IPS DF 4.7 (cell line): ENCODE data around the gene KIAA0825.

Experiments used
- DNase-seq: peaks from one replicate; pipeline ENCODE4 v3.0.0-alpha.2; 2013; ENCODE audit warnings: low spot score; ENCODE audit errors: extremely low read depth

Gene KIAA0825

GRCh38 chr5:94618493-94619328, at the start of gene KIAA0825, which contains the start of gene SLF1:
TSS of gene KIAA0825 (minus strand) at chr5:94618604. CDS start at chr5:94537126, 81,478 bp downstream.
TSS of gene SLF1 (plus strand) at chr5:94618669. CDS start at chr5:94628811, 10,142 bp downstream.
- DNase-seq: peak; percentile 69

GRCh38 chr5:94667937-94668336, 49.5 kb upstream of the KIAA0825 start:
- DNase-seq: no peak

GRCh38 chr5:94661086-94661485, 42.7 kb upstream of the KIAA0825 start:
- DNase-seq: no peak

GRCh38 chr5:94660506-94660905, 42.1 kb upstream of the KIAA0825 start:
- DNase-seq: no peak

GRCh38 chr5:94658272-94658671, 39.9 kb upstream of the KIAA0825 start:
- DNase-seq: no peak

- DNase-seq: no peak
These were observed 31.5 kb upstream of the KIAA0825 start for GRCh38 chr5:94649874-94650273.

- DNase-seq: no peak
These were observed 28.4 kb upstream of the KIAA0825 start for GRCh38 chr5:94646758-94647157.

GRCh38 chr5:94645053-94645452, 26.6 kb upstream of the KIAA0825 start:
- no peak for DNase-seq

- DNase-seq: no peak
These were observed 21.8 kb upstream of the KIAA0825 start for GRCh38 chr5:94640176-94640575.

GRCh38 chr5:94632024-94632423, 13.6 kb upstream of the KIAA0825 start:
- DNase-seq: no peak

- no peak for DNase-seq
These were observed 8.8 kb upstream of the KIAA0825 start for GRCh38 chr5:94627191-94627590.

- no peak for DNase-seq
These were observed 5.5 kb upstream of the KIAA0825 start for GRCh38 chr5:94623877-94624276.

- no peak for DNase-seq
These were observed 4.6 kb upstream of the KIAA0825 start for GRCh38 chr5:94623011-94623410.

- no peak for DNase-seq
These were observed 3.4 kb upstream of the KIAA0825 start for GRCh38 chr5:94621763-94622162.

- DNase-seq: no peak
These were observed 1.9 kb upstream of the KIAA0825 start for GRCh38 chr5:94620256-94620655.

GRCh38 chr5:94618029-94618492, 343 bp downstream of the KIAA0825 start:
- DNase-seq: peak; percentile 9

- no peak for DNase-seq
These were observed 2.5 kb downstream of the KIAA0825 start for GRCh38 chr5:94615862-94616261.

GRCh38 chr5:94614156-94614805, 4.1 kb downstream of the KIAA0825 start:
- DNase-seq: no peak

GRCh38 chr5:94613583-94613982, 4.8 kb downstream of the KIAA0825 start:
- peak; percentile 19 for DNase-seq

- no peak for DNase-seq
These were observed 23.0 kb downstream of the KIAA0825 start for GRCh38 chr5:94595281-94595840.

GRCh38 chr5:94577466-94578245, 40.7 kb downstream of the KIAA0825 start:
- DNase-seq: no peak
